HG02588 (cell line): ENCODE results near the gene MARCHF9.
A peak's percentile ranks its signal among the peaks of the same experiment; 100 is the strongest.
"Not testable (repeated sequence)": the region's sequence is repeated elsewhere in the genome, so short reads cannot be mapped to it uniquely, and the experiment has no call there.

ENCODE experiments used
- ATAC-seq: cut with Tn5 transposase; IDR thresholded peaks from one replicate; pipeline ENCODE4 v1.9.1; 2021; ENCODE audit warnings: mild to moderate bottlenecking, moderate library complexity; ENCODE audit not compliant: unreplicated experiment

MARCHF9 gene

DNA sequence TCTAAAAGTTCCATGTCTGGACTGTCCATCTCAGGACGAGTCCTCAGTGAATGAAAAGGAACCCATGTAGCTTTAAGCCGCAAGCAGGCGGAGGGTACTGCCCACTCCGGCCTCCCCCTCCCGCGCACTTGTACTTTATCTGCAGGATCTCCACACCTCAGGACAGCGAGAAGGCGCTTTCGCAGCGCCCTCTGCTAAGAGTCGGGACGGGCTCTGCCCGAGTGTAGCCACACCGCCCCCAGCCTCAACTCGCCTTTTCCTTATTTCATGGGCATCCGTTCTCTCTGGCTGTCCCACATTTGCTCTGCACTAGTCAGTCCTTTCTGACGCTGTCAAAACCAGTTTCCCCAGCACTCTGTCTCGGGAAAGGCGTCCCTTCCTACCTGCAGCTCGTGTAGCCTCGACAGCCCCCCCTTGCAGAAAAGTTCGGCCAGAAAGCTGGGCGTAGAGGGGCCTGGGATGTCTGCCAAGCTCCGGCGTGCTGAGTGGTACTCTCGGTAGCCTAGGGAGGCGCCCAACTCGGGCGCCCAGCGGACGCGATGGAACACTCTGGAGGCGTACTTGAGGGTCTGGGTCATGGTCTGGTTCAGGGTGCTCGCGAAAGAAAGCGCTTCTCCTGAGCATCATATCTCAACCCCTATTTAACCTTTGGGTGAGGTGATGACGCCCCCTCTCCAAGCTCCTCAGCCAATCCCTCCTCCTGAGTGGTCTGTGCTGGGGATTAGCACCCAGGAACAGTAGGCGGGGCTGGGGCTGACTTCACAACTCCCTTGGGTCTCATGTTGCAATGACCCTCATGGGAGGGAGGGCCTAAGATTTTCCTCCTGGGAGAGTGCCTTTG lies 11.8 kb downstream of the MARCHF9 start, which contains the start of gene CYP27B1:
Gene CYP27B1 (minus strand): TSS at position 615 of the 841 bp plus-strand sequence. CDS start 37 bp downstream, at position 578.
- ATAC-seq: no peak

DNA sequence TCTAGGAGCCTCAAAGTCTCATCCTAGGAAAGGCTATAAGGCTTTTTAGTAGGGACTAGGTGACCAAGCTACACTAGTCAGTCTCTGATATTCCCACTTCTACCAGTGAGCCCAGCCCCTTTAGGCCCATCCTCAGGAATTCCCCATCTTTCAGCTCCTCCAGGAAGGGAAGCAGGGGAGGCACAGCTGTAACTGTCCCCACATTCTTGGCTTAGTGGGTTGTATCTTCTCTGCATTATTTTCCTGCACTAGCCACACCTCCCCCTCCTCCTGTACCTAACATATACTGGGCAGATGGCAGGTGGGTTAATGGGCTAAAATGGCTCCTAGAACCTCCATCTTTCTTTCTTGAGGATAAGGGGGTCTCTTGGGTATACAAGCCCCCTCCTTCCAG lies 12.4 kb downstream of the MARCHF9 start:
- no peak for ATAC-seq

DNA sequence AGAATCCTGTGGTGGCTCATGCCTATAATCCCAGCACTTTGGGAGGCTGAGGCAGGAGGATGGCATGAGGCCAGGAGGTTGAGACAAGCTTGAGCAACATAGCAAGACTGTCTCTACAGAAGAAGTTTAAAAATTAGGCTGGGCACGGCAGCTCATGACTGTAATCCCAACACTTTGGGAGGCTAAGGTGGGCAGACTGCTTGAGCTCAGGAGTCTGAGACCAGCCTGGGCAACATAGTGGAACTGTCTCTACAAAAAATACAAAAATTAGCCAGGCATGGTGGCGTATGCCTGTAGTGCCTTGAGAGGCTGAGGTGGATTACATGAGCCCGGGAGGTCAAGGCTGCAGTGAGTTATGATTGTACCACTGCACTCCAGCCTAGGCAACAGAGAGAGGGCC lies 13.0 kb downstream of the MARCHF9 start:
- ATAC-seq: no peak

DNA sequence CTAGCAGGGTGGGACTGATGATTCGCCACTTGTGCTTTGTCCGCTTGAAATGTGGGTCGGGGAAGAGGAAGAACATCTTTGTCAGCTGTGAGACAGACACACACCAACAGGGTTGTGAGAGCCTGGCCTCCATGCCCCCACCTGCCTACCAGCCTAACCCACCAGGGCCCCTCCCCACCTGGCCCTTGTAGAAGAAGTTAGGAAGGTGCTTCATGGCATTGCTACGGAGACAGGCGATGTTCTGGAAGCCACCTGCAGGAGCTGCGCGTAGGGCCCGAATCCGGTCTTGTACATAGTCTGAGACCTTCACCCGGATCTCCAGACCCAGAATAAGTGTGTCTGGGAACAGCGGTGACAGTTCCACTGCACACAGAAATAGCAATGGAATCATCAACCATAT lies 14.7 kb downstream of the MARCHF9 start:
- no peak for ATAC-seq

DNA sequence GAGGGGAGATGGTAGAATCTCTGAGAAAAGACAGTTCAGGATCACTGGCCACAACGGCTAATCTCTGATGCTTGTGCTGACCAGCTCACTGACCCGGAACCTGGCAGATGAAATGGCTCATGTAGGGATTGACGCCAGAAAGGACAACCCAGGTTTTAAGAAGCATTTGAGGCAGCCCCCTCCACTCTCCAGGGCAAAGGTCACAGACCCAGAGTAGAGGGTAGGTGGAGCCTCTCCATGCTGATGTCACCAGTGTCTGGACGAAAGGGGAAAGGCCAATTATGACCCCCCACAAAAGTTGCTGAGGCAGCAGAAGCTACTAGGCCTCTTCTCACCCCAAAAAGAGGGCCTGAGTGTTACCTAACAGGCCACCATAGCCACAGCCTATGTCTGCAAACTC lies 15.8 kb downstream of the MARCHF9 start:
- no peak for ATAC-seq

DNA sequence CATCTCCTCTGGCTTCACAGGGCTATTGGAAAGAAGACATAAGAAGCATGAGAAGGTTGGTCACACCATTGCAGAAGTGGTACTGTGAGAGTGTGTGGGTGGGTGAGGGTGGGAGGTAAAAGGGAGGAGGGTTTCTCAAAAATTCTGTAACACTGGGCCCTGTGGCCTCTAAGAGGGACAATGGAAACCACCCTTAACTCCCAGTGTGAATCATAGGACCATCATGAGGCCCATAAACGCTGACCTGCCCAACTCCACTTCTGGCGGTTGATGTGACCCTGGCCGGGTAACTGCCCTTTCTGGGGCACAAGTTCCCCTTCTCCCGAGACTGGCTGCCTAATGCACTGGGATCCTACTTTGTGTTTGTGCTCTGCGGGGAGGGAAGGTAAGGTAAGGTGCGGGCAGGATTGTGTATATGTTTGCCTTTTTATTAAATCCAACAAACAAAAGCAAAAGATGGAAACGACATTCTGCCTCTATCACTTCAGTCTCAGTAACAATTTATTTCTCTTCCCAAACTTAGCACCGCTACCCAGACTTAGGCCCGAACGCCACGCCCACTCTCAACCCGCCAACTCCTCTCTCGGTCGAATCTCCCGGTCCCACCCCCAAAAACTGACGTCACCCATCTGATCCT lies 16.5 kb downstream of the MARCHF9 start:
- peak; percentile 65 for ATAC-seq

DNA sequence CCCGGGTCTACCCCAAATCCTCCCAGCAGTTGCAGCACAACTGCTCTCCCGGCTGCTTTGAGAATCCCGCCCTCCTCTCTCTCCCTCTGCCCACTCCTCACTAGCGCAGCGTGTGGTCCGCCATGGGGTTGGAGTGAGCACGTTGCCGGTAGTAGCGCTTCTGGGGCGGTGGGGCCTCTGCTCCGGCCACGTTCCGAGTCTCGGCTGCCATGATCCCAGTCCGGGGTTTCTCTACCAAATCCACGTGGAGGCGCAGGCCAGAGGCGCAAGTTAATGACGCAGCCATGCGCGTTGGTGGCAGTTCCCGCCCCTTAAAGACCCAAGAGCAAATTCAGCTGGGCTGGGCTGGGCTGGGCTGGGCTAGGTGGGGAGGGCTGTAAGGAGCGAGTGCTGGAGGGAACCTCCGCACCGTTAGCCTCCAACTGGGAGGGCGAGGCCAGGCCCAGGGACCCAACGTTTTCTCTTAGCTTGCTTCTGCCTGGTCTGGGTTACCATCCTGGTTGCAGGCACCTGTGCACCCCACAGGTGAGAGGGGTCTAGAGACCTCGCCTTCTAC lies 17.0 kb downstream of the MARCHF9 start, which contains the start of gene METTL1:
Gene METTL1 (minus strand): TSS at position 233 of the 556 bp plus-strand sequence. CDS start 22 bp downstream, at position 211.
- peak; percentile 76 for ATAC-seq

DNA sequence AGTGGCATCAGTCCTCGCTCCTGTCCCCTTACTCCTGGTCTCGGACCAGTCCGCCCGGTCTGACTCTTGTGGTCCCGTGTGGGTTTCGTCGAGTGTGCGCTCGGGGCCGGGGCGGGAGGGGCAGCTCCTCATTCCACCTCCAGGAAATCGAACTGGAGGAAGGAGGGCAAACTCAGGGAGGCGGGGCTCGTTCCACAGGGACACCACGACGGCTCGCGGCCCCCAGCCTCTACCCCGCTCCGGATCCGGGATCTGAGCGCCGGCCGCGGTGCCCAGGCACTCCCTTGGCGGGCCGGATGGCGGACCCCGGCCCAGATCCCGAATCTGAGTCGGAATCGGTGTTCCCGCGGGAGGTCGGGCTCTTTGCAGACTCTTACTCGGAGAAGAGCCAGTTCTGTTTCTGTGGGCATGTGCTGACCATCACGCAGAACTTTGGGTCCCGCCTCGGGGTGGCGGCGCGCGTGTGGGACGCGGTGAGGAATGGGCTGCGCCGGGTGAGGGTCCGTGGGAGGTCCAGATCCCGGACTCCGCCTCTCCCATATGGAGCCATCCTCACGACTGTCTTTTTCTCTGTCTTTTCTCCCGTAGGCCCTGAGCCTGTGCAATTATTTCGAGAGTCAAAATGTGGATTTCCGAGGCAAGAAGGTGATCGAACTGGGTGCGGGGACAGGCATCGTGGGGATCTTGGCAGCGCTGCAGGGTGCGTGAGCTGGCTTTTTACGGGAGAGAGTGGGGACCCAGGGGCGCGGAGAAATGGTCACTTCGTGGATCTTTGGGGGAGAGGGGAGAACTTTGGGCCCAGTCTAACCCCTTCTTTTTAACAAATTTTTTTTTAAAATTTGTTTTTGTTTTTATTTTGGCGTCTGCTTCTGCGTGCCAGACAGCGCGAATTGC lies 17.8 kb downstream of the MARCHF9 start, which contains the start of gene EEF1AKMT3:
Gene EEF1AKMT3 (plus strand): TSS at position 186 of the 894 bp plus-strand sequence. CDS start 111 bp downstream, at position 297.
- ATAC-seq: peak; percentile 25

DNA sequence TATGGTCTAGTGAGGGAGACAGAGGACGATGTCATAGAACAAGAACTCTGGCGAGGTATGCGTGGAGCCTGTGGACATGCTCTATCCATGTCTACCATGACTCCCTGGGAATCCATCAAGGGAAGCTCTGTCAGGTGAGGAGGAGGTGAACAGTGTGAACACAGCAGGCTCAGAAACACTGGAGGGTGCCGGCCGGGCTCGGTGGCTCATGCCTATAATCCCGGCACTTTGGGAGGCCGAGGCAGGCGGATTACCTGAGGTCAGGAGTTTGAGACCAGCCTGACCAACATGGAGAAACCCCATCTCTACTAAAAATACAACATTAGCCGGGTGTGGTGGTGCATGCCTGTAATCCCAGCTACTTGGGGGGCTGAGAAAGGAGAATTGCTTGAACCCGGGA lies 19.7 kb downstream of the MARCHF9 start:
- not testable (repeated sequence) for ATAC-seq

DNA sequence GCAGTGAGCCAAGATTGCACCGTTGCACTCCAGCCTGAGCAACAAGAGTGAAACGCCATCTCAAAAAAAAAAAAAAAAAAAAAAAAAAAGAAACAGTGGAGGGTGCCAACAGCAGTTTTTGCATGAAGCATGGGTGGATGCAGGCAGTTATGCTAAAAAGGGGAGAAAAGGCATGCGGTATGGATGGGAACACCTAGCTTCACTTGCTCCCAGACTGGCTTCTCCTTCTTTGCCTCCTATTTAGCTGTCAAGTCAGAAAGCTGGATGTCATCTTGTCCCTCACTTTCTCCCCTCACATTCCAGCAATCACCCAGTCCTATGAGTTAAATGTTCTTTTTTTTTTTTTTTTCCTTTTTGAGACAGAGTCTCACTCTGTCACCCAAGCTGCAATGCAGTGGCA lies 20.1 kb downstream of the MARCHF9 start:
- no peak for ATAC-seq

DNA sequence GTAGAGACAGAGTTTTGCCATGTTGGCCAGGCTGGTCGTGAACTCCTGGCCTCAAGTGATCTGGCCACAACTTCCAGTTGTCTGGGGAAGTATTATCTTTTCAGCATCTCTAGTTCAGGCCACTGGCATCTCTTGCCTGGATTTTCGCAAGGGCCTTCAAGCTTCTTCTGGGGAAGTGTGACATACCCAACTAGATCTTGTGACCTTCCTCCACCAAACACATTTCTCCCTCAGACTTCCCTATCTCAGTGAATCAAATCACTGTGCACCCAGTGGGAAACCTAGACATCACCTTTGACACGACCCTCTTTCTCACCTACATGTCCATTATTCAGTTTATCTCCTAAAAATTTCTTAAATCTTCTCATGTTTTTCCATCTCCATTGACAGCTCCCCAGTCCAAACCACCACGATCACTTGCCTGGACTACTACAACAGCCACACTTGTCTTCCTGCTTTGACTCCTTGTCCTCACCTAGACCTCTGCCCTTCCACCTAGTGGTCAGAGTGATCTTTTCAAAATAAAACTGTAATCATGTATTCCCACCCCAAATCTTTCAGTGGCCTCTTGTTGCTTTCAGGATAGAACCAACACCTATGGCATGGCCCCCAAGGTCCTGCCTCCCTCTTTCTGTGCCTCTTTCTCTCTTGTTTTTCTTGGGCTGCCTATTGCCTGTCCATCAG lies 20.8 kb downstream of the MARCHF9 start:
- no peak for ATAC-seq

DNA sequence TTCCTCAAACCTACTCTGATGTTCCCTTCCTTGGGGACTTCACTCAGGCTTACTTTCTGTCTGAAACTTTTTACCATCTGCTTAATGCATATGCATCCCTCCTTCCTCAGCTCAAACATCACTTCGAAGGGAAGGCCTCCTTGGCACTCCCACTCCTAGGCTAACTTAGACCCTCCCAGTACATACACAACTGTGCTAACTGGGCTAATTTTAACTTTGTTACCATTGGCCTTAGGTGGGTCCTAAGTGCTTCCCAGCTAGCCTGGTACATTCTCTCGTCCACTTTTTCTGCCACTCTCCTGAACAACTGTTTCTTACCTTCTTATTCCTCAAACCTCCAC lies 21.3 kb downstream of the MARCHF9 start:
- ATAC-seq: no peak

DNA sequence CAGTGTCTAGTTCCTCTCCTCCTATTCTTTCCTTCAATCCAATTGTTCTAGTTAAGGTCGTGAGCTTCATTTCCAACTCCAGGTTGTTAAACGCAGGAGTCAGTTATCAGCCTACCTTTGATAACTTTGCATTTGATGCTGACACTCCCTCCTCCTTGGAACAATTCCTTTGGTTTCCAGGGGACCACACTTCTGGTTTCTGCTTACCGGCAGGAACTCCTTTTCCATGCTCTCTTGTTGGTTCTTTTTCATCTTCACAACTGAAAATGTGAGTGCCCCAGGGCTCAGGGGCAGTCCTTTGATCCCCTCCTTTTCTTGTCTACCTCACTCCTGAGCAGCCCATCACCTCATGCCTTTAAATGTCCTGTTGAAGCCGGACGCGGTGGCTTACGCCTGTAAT lies 22.5 kb downstream of the MARCHF9 start:
- ATAC-seq: no peak

DNA sequence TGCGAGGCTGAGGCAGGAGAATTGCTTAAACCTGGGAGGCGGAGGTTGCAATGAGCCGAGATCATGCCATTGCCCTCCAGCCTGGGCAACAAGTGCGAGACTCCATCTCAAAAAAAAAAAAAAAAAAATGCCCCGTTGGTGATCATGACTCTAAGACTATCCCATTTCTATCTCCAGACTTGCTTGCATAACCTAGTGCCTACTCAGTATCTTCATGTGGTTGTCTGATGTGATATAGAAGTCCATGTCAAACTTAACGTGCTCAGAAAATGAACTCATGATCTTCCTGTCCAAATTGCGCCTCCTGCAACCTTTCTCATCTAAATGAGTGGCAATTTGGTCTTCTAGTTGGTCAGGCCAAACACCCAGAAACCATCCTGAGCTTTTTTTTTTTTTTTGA lies 23.0 kb downstream of the MARCHF9 start:
- ATAC-seq: no peak

DNA sequence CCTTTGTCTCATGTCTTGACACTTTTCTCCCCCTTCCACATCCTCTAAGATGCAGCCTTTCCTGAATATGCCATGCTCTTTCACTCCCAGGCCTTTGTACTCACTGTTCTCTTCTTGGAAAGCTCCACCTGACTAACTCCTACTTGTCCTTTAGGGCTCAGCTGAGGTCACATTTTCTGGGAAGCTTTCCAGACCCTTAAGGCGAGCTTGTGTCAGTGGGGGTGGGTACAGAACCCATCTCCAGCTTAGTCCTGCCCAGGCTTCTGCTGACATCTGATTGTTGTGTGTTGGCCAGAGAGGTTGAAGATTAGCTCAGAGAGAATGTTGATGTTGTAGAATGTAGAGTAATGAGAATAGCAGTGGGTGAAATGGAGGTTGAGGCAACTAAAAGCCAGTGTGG lies 24.8 kb downstream of the MARCHF9 start:
- no peak for ATAC-seq

DNA sequence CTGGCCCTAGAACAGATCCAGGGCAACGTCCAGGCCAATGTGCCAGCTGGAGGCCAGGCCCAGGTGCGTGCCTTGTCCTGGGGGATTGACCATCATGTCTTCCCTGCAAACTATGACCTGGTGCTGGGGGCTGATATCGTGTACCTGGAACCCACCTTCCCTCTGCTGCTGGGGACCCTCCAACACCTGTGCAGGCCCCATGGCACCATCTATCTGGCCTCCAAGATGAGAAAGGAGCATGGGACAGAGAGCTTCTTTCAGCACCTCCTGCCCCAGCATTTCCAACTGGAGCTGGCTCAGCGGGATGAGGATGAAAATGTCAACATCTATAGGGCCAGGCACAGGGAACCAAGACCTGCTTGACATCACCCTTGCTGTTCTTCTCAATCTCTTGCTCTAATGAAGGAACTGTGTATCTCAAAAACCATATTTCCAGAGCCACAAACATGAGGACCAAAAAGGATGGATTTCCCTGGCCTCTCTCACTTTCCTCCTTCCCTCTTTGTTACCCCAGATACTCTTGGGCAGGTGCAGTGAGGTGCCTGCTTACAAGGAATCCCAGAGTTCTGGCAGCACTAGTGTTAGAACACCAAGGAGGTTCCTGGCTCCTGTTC lies 25.5 kb downstream of the MARCHF9 start:
- ATAC-seq: no peak

DNA sequence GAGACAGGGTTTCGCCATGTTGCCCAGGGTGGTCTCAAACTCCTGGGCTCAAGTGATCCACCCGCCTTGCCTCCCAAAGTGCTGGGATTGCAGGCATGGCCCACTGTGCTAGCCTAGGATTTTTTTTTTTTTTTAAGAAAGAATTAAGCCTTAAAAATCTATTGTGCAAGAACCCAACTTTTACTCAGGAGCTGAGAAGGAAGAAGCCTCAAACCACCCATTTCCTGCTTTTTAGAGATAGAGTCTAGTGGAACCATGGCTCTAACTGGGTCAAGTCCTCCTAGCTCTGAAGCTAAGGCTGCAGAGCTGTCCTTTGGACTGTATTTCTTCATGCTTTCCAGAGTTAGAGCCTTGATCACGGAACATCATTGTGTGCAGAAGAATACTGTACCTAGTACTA lies 26.3 kb downstream of the MARCHF9 start:
- ATAC-seq: no peak

DNA sequence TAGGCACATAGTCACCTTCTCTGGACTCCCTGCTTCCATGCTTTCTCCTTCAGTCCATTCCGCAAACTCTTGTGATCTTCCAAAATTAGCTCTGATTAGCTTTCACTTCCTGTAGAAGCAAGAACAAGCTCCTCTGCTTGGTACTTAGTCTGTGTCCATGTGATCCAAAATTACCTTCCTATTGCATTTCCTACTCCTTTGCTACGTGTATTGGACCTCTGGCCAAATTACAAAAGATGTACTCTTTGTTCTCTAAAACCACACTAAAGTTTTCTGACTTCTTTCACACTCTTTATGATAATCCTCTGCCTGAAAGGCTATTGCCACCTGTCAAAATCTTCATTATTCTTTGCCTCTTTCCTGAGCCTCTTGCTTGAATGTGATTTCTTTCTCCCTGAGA lies 26.9 kb downstream of the MARCHF9 start:
- ATAC-seq: no peak

DNA sequence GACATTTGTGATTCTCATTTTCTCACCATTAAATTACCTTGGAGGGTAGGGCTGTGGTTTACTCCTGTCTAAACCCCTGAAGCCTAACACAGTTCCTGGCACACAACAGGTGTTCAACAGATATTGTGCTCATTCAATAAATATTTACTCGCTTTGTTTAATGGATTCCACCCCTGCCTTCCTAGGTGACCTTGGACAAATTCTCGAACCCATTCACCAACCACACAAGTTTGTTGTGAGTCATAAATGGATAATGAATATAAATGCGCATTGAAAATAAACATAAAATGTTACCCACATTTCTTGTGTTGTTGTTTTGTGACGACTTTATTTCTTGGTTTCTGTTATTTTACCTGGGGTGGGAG lies 27.3 kb downstream of the MARCHF9 start:
- no peak for ATAC-seq
